Tibial nerve (tissue), 4 donors: ENCODE results near the gene CYYR1. TPM values are rescaled to one million over a fixed set of nuclear protein-coding genes. Genes with fewer than 3 reads are reported as not detected.

Experiments used
- DNase-seq, 2 donors: peaks; one replicate each; pipeline ENCODE4 v3.0.0-alpha.2; 2019; ENCODE audit warnings: low spot score in 2 of 2
- H3K27ac ChIP-seq, 4 donors: fragments of 200-600 bp; sonication (generic) in 3 of 4; one replicate each; pipeline ENCODE4 v1.5.1; 2017 to 2019; ENCODE audit warnings: mild to moderate bottlenecking in 1 of 4
- H3K27me3 ChIP-seq, 2 donors: fragments of 200-600 bp; sonication (generic) in 1 of 2; one replicate each; pipeline versions ENCODE4 v1.5.1 to v1.6.0; 2017 to 2019
- H3K36me3 ChIP-seq, 3 donors: fragments of 200-600 bp; sonication (generic); one replicate each; pipeline ENCODE4 v1.5.1; 2018 to 2019
- H3K4me1 ChIP-seq, 4 donors: fragments of 200-600 bp; sonication (generic) in 3 of 4; one replicate each; pipeline ENCODE4 v1.5.1; 2017 to 2019
- H3K4me3 ChIP-seq, 4 donors: fragments of 200-600 bp; sonication (generic) in 3 of 4; one replicate each; pipeline ENCODE4 v1.5.1; 2017 to 2019; ENCODE audit warnings: mild to moderate bottlenecking in 1 of 4, moderate library complexity in 1 of 4
- H3K9me3 ChIP-seq, 4 donors: fragments of 200-600 bp; sonication (generic) in 3 of 4; one replicate each; pipeline ENCODE4 v1.5.1; 2017 to 2019
- EP300 ChIP-seq, 2 donors: sonication (generic); formaldehyde crosslinking; IDR thresholded peaks; one replicate each; pipeline ENCODE4 v1.6.1; 2017; ENCODE audit warnings: antibody characterized with exemption in 2 of 2, mild to moderate bottlenecking in 1 of 2
- POLR2A ChIP-seq, 2 donors: fragments of 450-650 bp; IDR thresholded peaks; one replicate each; pipeline ENCODE4 v1.6.1; 2017; ENCODE audit warnings: antibody characterized with exemption in 2 of 2, mild to moderate bottlenecking in 2 of 2, moderate library complexity in 2 of 2
- WGBS, 2 donors: methylation state at CpG; one replicate each; pipeline ENCODE4 v1.1.5; 2018; 5-methylcytosine and 5-hydroxymethylcytosine counted together
- total RNA-seq, 4 donors: library from RNA; depleted of rRNA; stranded (reverse); fragments of >200 nt; gene quantifications; one replicate each; pipeline ENCODE4 v1.1.0, GENCODE V29; 2016
- TF ChIP-seq, protein P1 (sequence below), 5 experiments: fragments of 200-600 bp in 3 of 5; fragments of 450-650 bp in 2 of 5; sonication (generic) in 3 of 5; IDR thresholded peaks; one replicate each; pipeline ENCODE4 v1.5.1; 2016 to 2019; ENCODE audit warnings: antibody characterized with exemption in 5 of 5, mild to moderate bottlenecking in 3 of 5, moderate library complexity in 2 of 5

Gene CYYR1
- total RNA-seq, 4 donors from 2014 or later, result 10.0 to 19.4 (median 14.8) TPM

- no peaks in the 10 kb centered on the region for H3K27me3 ChIP-seq
- no peak overlapping the region for H3K4me3 ChIP-seq
- WGBS, 2 donors, result 38 to 77% methylated on average over 2 of the region's 2 CpGs
- H3K27ac ChIP-seq, result no peak overlapping the region
- no peak for DNase-seq
- H3K9me3 ChIP-seq, result no peaks in the 10 kb centered on the region
- H3K4me1 ChIP-seq, result peaks cover 0 to 9% (median 0%) of the 10 kb centered on the region in 4 donors
- H3K36me3 ChIP-seq, result no peaks in the 10 kb centered on the region
- no peak for TF ChIP-seq POLR2A (IDR thresholded peaks at IDR 0.05)
- TF ChIP-seq, protein P1, sequence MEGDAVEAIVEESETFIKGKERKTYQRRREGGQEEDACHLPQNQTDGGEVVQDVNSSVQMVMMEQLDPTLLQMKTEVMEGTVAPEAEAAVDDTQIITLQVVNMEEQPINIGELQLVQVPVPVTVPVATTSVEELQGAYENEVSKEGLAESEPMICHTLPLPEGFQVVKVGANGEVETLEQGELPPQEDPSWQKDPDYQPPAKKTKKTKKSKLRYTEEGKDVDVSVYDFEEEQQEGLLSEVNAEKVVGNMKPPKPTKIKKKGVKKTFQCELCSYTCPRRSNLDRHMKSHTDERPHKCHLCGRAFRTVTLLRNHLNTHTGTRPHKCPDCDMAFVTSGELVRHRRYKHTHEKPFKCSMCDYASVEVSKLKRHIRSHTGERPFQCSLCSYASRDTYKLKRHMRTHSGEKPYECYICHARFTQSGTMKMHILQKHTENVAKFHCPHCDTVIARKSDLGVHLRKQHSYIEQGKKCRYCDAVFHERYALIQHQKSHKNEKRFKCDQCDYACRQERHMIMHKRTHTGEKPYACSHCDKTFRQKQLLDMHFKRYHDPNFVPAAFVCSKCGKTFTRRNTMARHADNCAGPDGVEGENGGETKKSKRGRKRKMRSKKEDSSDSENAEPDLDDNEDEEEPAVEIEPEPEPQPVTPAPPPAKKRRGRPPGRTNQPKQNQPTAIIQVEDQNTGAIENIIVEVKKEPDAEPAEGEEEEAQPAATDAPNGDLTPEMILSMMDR (IDR thresholded peaks at IDR 0.05), result no peak
- no peak for TF ChIP-seq EP300 (IDR thresholded peaks at IDR 0.05)
Measured at GRCh38 chr21:26503414-26503813, 69.7 kb downstream of the CYYR1 start.

GRCh38 chr21:26501495-26502021 lies 71.5 kb downstream of the CYYR1 start:
- H3K9me3 ChIP-seq, result no peaks in the 10 kb centered on the region
- no peak overlapping the region for H3K27ac ChIP-seq
- TF ChIP-seq EP300 (IDR thresholded peaks at IDR 0.05), result no peak
- WGBS, 2 donors, result 74 to 81% methylated on average over 3 of the region's 3 CpGs
- H3K4me1 ChIP-seq, result peaks cover 0 to 1% (median 0%) of the 10 kb centered on the region in 4 donors
- no peaks in the 10 kb centered on the region for H3K36me3 ChIP-seq
- H3K4me3 ChIP-seq, result no peak overlapping the region
- H3K27me3 ChIP-seq, result no peaks in the 10 kb centered on the region
- DNase-seq, result no peak

DNA sequence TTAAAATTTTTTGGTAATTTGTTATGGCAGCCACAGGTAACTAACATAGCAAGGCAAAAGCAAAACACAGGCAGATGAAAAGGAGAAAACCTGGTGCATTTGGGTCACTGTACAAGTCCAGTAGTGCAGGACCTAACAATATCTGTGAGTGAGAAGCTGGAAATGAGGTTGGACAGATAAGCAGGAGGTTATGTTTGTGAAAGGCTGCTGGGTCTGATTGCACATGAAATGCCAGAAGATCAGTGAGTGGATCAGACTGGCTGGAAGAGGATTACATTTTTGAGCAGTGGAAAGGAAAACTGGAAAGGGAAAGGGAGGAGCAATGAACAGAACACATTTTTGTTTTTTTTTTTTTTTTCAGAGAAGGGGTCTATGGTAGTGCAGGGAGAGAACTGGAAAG lies 73.6 kb downstream of the CYYR1 start:
- no peak for TF ChIP-seq EP300 (IDR thresholded peaks at IDR 0.05)
- no peak for TF ChIP-seq POLR2A (IDR thresholded peaks at IDR 0.05)
- TF ChIP-seq, protein P1 (IDR thresholded peaks at IDR 0.05), result no peak
- Histone ChIP-seq H3K27ac (no peak overlapping the region), H3K4me3 (no peak overlapping the region), H3K9me3 (no peaks in the 10 kb centered on the region), H3K27me3 (no peaks in the 10 kb centered on the region), H3K36me3 (no peaks in the 10 kb centered on the region), H3K4me1 (no peaks in the 10 kb centered on the region)
- DNase-seq, result no peak

- no peak for DNase-seq
- Histone ChIP-seq H3K4me1 (no peaks in the 10 kb centered on the region), H3K36me3 (no peaks in the 10 kb centered on the region), H3K9me3 (no peaks in the 10 kb centered on the region), H3K27me3 (no peaks in the 10 kb centered on the region), H3K27ac (no peak overlapping the region), H3K4me3 (no peak overlapping the region)
- TF ChIP-seq EP300 (IDR thresholded peaks at IDR 0.05), result no peak
- TF ChIP-seq POLR2A (IDR thresholded peaks at IDR 0.05), result no peak
- TF ChIP-seq, protein P1 (IDR thresholded peaks at IDR 0.05), result no peak
- WGBS, 2 donors, result 90 to 91% methylated on average over 10 of the region's 10 CpGs
Measured at GRCh38 chr21:26495283-26495849, 77.7 kb downstream of the CYYR1 start.

- Histone ChIP-seq H3K27me3 (no peaks in the 10 kb centered on the region), H3K27ac (no peak overlapping the region)
- WGBS, 2 donors, result 73 to 85% methylated on average over 3 of the region's 3 CpGs
Measured at GRCh38 chr21:26491663-26492062, 81.4 kb downstream of the CYYR1 start.

More at GRCh38 chr21:26491663-26492062, 81.4 kb downstream of the CYYR1 start:
- H3K4me3 ChIP-seq, result no peak overlapping the region
- H3K36me3 ChIP-seq, result no peaks in the 10 kb centered on the region
- peaks cover 0 to 6% (median 0%) of the 10 kb centered on the region in 4 donors for H3K9me3 ChIP-seq
- no peak for TF ChIP-seq EP300 (IDR thresholded peaks at IDR 0.05)
- TF ChIP-seq POLR2A (IDR thresholded peaks at IDR 0.05), result no peak
- TF ChIP-seq, protein P1 (IDR thresholded peaks at IDR 0.05), result no peak
- H3K4me1 ChIP-seq, result no peaks in the 10 kb centered on the region
- DNase-seq, result no peak
